GM06990 (cell line): ENCODE data around the gene R3HDM4.
"Not testable (repeated sequence)": the region's sequence is repeated elsewhere in the genome, so short reads cannot be mapped to it uniquely, and the experiment has no call there.

Experiments used
- DNase-seq: peaks from one replicate; pipeline ENCODE4 v3.0.0-alpha.2; 2011; ENCODE audit not compliant: insufficient read length; ENCODE audit errors: extremely low read depth
- H3K27me3 ChIP-seq: replicated peaks from 2 replicates; pipeline ENCODE4 v1.6.0; 2011; ENCODE audit warnings: low read length; ENCODE audit not compliant: control insufficient read depth, insufficient read depth
- H3K36me3 ChIP-seq: 2 replicates; pipeline ENCODE4 v1.5.1; 2011; ENCODE audit warnings: low read length; ENCODE audit not compliant: control insufficient read depth, insufficient read depth
- H3K4me3 ChIP-seq: replicated peaks from 2 replicates; pipeline ENCODE4 v1.5.1; 2011; ENCODE audit warnings: low read depth, mild to moderate bottlenecking, control low read depth, low read length
- CTCF ChIP-seq: IDR thresholded peaks from 2 replicates; pipeline ENCODE4 v1.5.1; 2011; ENCODE audit warnings: low read length, control low read depth, mild to moderate bottlenecking, inconsistent platforms; ENCODE audit not compliant: insufficient read depth, poor library complexity, severe bottlenecking

The R3HDM4 gene

GRCh38 chr19:883661-884211, 29.3 kb downstream of the R3HDM4 start:
- TF ChIP-seq CTCF = no peak
- peaks cover 29% of the 10 kb centered on the region for H3K36me3 ChIP-seq
- no peak for DNase-seq
- no peak overlapping the region for H3K4me3 ChIP-seq
- no peaks in the 10 kb centered on the region for H3K27me3 ChIP-seq

- TF ChIP-seq CTCF = no peak
- no peak for DNase-seq
- no peak overlapping the region for H3K4me3 ChIP-seq
- no peaks in the 10 kb centered on the region for H3K27me3 ChIP-seq
- H3K36me3 ChIP-seq = peaks cover 27% of the 10 kb centered on the region
These were observed 30.0 kb downstream of the R3HDM4 start for GRCh38 chr19:882871-883497.

GRCh38 chr19:881385-882071, 31.5 kb downstream of the R3HDM4 start:
- no peak for DNase-seq
- no peak for TF ChIP-seq CTCF
- H3K4me3 ChIP-seq = no peak overlapping the region
- peaks cover 27% of the 10 kb centered on the region for H3K36me3 ChIP-seq
- no peaks in the 10 kb centered on the region for H3K27me3 ChIP-seq

GRCh38 chr19:879711-880438, 33.1 kb downstream of the R3HDM4 start:
- H3K4me3 ChIP-seq = no peak overlapping the region
- DNase-seq = no peak
- no peak for TF ChIP-seq CTCF
- peaks cover 20% of the 10 kb centered on the region for H3K36me3 ChIP-seq
- no peaks in the 10 kb centered on the region for H3K27me3 ChIP-seq

GRCh38 chr19:878751-879561, 34.1 kb downstream of the R3HDM4 start:
- peaks cover 20% of the 10 kb centered on the region for H3K36me3 ChIP-seq
- not testable (repeated sequence) for DNase-seq, H3K27me3 ChIP-seq, H3K4me3 ChIP-seq

GRCh38 chr19:877992-878660, 34.9 kb downstream of the R3HDM4 start:
- peaks cover 14% of the 10 kb centered on the region for H3K36me3 ChIP-seq
- not testable (repeated sequence) for DNase-seq, H3K27me3 ChIP-seq, H3K4me3 ChIP-seq
